Measurements from ENCODE around the gene ATF4.

The ATF4 gene

GRCh38 chr22:39510529-39511149, 9.7 kb upstream of the ATF4 start:
- TF ChIP-seq CTCF (IDR thresholded peaks at IDR 0.05; ENCODE audit: low read depth, low read length, missing control alignments), result no peak
- H3K4me3 ChIP-seq (ENCODE audit: low read depth, low read length), result no peak overlapping the region
- no peak for DNase-seq (ENCODE audit: low read depth)
- in situ Hi-C loops (cut with HindIII; ENCODE audit: low sequenced_read_pairs), result no loop called here

DNA sequence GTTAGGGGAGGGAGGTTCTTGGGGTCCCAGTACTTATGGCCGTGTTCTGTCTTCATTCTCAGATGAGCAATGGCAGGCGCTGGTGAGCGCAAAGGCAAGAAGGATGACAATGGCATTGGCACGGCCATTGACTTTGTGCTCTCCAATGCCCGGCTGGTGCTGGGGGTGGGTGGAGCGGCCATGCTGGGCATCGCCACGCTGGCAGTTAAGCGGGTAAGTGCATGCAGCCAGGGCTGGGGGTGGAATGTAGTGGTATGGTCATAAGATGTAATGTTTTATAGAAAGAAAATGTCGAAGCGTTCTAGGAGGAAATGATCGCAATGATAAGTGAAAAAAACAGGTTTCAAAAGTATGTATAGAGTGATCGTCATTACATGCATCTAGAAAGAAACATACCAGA, 9.1 kb upstream of the ATF4 start:
- DNase-seq (ENCODE audit: low read depth), result no peak
- no peak for TF ChIP-seq CTCF (IDR thresholded peaks at IDR 0.05; ENCODE audit: low read depth, low read length, missing control alignments)
- in situ Hi-C loops (cut with HindIII; ENCODE audit: low sequenced_read_pairs), result no loop called here
- no peak overlapping the region for H3K4me3 ChIP-seq (ENCODE audit: low read depth, low read length)

- TF ChIP-seq CTCF (IDR thresholded peaks at IDR 0.05; ENCODE audit: low read depth, low read length, missing control alignments), result no peak
- DNase-seq (ENCODE audit: low read depth), result no peak
- H3K4me3 ChIP-seq (ENCODE audit: low read depth, low read length), result no peak overlapping the region
- in situ Hi-C loops (cut with HindIII; ENCODE audit: low sequenced_read_pairs), result no loop called here
These were observed 8.3 kb upstream of the ATF4 start for GRCh38 chr22:39512026-39512425.

- no peak for TF ChIP-seq CTCF (IDR thresholded peaks at IDR 0.05; ENCODE audit: low read depth, low read length, missing control alignments)
- in situ Hi-C loops (cut with HindIII; ENCODE audit: low sequenced_read_pairs), result no loop called here
- DNase-seq (ENCODE audit: low read depth), result no peak
- H3K4me3 ChIP-seq (ENCODE audit: low read depth, low read length), result no peak overlapping the region
These were observed 6.6 kb upstream of the ATF4 start for GRCh38 chr22:39513791-39514190.

DNA sequence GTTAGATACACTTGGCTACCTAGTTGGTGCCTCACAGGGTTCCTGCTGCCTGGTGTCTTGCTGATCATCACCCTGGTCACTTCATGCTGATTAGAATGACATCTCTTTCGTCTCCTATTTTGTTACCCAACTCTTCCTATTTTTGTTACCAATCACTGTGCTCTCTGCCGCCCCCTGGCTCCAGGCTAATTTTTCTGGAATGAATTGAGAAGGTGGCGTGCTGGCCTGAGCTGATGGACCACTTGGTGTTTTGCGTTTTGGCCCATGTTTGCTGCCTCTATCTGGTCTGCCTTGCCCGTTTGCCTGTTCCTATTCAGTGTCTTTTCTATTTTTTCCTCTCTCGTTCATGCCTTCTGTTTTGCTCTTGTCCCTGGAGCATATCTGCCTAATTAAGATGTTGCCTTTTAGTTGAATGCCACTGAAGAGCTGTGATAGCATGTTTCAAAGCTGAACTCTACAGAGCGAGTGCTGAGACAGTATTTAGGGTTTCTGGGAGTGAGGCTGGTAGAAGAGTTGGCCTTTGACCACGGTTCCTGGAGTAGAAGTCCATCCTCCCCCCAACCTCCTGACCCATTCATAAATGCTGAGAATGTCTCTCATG, 5.9 kb upstream of the ATF4 start:
- no peak overlapping the region for H3K4me3 ChIP-seq (ENCODE audit: low read depth, low read length)
- TF ChIP-seq CTCF (IDR thresholded peaks at IDR 0.05; ENCODE audit: low read depth, low read length, missing control alignments), result peak; percentile 84
- DNase-seq (ENCODE audit: low read depth), result no peak
- in situ Hi-C loops (cut with HindIII; ENCODE audit: low sequenced_read_pairs), result no loop called here

DNA sequence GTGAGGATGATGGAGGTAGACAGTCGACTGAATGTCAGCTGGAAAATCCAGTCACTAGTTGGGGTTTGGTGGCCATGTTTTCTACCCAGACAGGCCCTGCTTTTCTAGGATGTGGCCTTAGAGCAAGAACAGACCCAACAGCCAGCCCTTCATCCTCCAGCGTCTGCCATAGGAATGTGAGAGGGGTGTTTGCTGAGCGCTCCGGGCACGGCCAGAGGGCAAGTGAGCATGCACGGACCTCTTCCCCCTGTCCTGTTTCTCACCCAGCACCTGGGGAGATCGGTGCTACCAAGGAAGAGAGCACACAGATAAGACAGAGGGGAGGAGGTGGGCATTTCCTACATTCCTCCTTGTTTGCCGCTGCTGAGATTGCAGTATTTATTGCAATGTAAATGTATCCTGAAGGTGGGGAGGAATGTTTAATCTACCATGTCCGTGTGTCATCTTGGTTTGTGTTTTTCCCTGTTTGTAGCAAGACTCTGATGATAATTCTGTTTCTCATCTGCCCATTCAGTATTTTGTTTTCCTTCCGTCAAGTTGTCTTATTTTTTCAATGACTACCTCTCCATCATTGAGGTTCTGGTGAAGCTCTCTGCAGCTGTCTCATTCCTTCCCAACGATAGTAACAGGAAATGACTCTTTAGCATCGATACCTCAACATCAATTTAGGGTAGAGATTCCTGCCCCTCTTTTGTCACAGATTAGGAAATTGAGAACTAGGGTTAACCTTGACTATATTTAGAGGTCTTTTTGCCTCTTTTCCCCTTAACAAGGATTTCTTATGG, 4.9 kb upstream of the ATF4 start:
- DNase-seq (ENCODE audit: low read depth), result no peak
- TF ChIP-seq CTCF (IDR thresholded peaks at IDR 0.05; ENCODE audit: low read depth, low read length, missing control alignments), result no peak
- in situ Hi-C loops (cut with HindIII; ENCODE audit: low sequenced_read_pairs), result no loop called here
- no peak overlapping the region for H3K4me3 ChIP-seq (ENCODE audit: low read depth, low read length)
